HepG2 (cell line): ENCODE measurements around the gene EIF4E1B. TPM values are rescaled to one million over a fixed set of nuclear protein-coding genes. Genes with fewer than 3 reads are reported as not detected.
A peak's percentile ranks its signal among the peaks of the same experiment; 100 is the strongest.

ENCODE experiments used
- POLR2G ChIP-seq: fragments of 200-400 bp; formaldehyde crosslinking; IDR thresholded peaks from 2 replicates; pipeline ENCODE4 v1.6.1; 2018; ENCODE audit warnings: mild to moderate bottlenecking, low read depth, low read length, moderate library complexity
- PRDM10 ChIP-seq: sonication (generic); formaldehyde crosslinking; IDR thresholded peaks from 2 replicates; pipeline ENCODE4 v1.4.0; 2020; ENCODE audit warnings: low read depth, missing genetic modification reagents
- RBAK ChIP-seq: sonication (generic); formaldehyde crosslinking; IDR thresholded peaks from 2 replicates; pipeline ENCODE4 v1.5.1; 2020; ENCODE audit warnings: mild to moderate bottlenecking, missing genetic modification reagents
- RERE ChIP-seq: IDR thresholded peaks from 2 replicates; pipeline ENCODE4 v1.6.1; 2016; ENCODE audit warnings: low read depth, missing genetic modification reagents, missing compliant biosample characterization
- YEATS4 ChIP-seq: sonication (generic); formaldehyde crosslinking; IDR thresholded peaks from 2 replicates; pipeline ENCODE4 v1.4.0; 2020; ENCODE audit warnings: missing genetic modification reagents, borderline replicate concordance
- ZFP82 ChIP-seq: sonication (generic); formaldehyde crosslinking; IDR thresholded peaks from 2 replicates; pipeline ENCODE4 v1.5.1; 2020; ENCODE audit warnings: mild to moderate bottlenecking, missing genetic modification reagents, borderline replicate concordance
- ZNF224 ChIP-seq: sonication (generic); formaldehyde crosslinking; IDR thresholded peaks from 2 replicates; pipeline ENCODE4 v1.5.0; 2020; ENCODE audit warnings: mild to moderate bottlenecking, missing genetic modification reagents
- ZNF329 ChIP-seq: sonication (generic); formaldehyde crosslinking; IDR thresholded peaks from 2 replicates; pipeline ENCODE4 v1.9.0; 2021; ENCODE audit warnings: low read depth, mild to moderate bottlenecking, missing genetic modification reagents
- ZNF563 ChIP-seq: sonication (generic); formaldehyde crosslinking; IDR thresholded peaks from 2 replicates; pipeline ENCODE4 v1.8.0; 2022; ENCODE audit warnings: mild to moderate bottlenecking, moderate library complexity, missing genetic modification reagents
- ZNF737 ChIP-seq: sonication (generic); formaldehyde crosslinking; IDR thresholded peaks from 2 replicates; pipeline ENCODE4 v1.5.0; 2020; ENCODE audit warnings: missing genetic modification reagents, mild to moderate bottlenecking, borderline replicate concordance
- ZNF781 ChIP-seq: sonication (generic); formaldehyde crosslinking; IDR thresholded peaks from 2 replicates; pipeline ENCODE4 v1.5.1; 2020; ENCODE audit warnings: borderline replicate concordance, mild to moderate bottlenecking, missing genetic modification reagents; ENCODE audit errors: not compliant biosample characterization
- ZUFSP ChIP-seq: sonication (generic); formaldehyde crosslinking; IDR thresholded peaks from 2 replicates; pipeline ENCODE4 v1.9.0; 2021; ENCODE audit warnings: missing genetic modification reagents, mild to moderate bottlenecking, borderline replicate concordance
- polyA plus RNA-seq, 8 experiments: library from polyadenylated mRNA; depleted of rRNA in 3 of 8; stranded (reverse) in 7 of 8; unstranded in 1 of 8; fragments of >200 nt; fragmentation: Illumina TruSeq in 4 of 8; extraction: Trizol in 4 of 8; gene quantifications; 2 replicates each; pipeline versions ENCODE4 v1.2.1 to v1.2.3, GENCODE V29; 2011 to 2016; ENCODE audit warnings: low read depth in 4 of 8, missing spikeins in 1 of 8, mixed read lengths in 1 of 8; ENCODE audit not compliant: insufficient read depth in 1 of 8
- total RNA-seq, 5 experiments: library from RNA; depleted of rRNA; stranded (reverse); fragments of >200 nt; fragmentation: Illumina TruSeq; extraction: Trizol; gene quantifications; 2 replicates each; pipeline ENCODE4 v1.2.3, GENCODE V29; 2016; ENCODE audit warnings: low read depth in 1 of 5
- TF ChIP-seq, protein P1 (sequence below): sonication (generic); formaldehyde crosslinking; IDR thresholded peaks from 2 replicates; pipeline ENCODE4 v1.4.0; 2020; ENCODE audit warnings: missing genetic modification reagents
- TF ChIP-seq, protein P2 (sequence below): IDR thresholded peaks from 2 replicates; pipeline ENCODE4 v1.6.1; 2016; ENCODE audit warnings: control low read depth

EIF4E1B gene
- total and polyA plus RNA-seq, 2 of the 13 experiments (the other 11 are each of a cell fraction or from before 2014, with no cell fraction given), result not detected

- no peak for TF ChIP-seq PRDM10 (CRISPR knock-in tag)
- TF ChIP-seq ZNF329 (CRISPR knock-in tag), result peak; percentile 38; the same call in 1 of the 2 replicates
- TF ChIP-seq ZNF781 (CRISPR knock-in tag), result no peak
- TF ChIP-seq ZNF737 (CRISPR knock-in tag), result no peak
- TF ChIP-seq, protein P1, sequence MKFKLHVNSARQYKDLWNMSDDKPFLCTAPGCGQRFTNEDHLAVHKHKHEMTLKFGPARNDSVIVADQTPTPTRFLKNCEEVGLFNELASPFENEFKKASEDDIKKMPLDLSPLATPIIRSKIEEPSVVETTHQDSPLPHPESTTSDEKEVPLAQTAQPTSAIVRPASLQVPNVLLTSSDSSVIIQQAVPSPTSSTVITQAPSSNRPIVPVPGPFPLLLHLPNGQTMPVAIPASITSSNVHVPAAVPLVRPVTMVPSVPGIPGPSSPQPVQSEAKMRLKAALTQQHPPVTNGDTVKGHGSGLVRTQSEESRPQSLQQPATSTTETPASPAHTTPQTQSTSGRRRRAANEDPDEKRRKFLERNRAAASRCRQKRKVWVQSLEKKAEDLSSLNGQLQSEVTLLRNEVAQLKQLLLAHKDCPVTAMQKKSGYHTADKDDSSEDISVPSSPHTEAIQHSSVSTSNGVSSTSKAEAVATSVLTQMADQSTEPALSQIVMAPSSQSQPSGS (CRISPR knock-in tag), result peak; percentile 30; the same call in 1 of the 2 replicates
- no peak for TF ChIP-seq YEATS4 (CRISPR knock-in tag)
- TF ChIP-seq, protein P2, sequence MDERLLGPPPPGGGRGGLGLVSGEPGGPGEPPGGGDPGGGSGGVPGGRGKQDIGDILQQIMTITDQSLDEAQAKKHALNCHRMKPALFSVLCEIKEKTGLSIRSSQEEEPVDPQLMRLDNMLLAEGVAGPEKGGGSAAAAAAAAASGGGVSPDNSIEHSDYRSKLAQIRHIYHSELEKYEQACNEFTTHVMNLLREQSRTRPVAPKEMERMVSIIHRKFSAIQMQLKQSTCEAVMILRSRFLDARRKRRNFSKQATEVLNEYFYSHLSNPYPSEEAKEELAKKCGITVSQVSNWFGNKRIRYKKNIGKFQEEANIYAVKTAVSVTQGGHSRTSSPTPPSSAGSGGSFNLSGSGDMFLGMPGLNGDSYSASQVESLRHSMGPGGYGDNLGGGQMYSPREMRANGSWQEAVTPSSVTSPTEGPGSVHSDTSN, result no peak
- TF ChIP-seq RERE (CRISPR knock-in tag), result no peak
- TF ChIP-seq ZFP82, result no peak
- no peak for TF ChIP-seq POLR2G
- no peak for TF ChIP-seq ZUFSP (CRISPR knock-in tag)
- TF ChIP-seq ZNF563 (CRISPR knock-in tag), result peak; percentile 34; the same call in 1 of the 2 replicates
- no peak for TF ChIP-seq ZNF224 (CRISPR knock-in tag)
- no peak for TF ChIP-seq RBAK (CRISPR knock-in tag)
Observed at GRCh38 chr5:176611435-176611834, 19.0 kb upstream of the EIF4E1B start (continued).
